HT1080 (cell line): ENCODE data around the gene ZNF302. TPM values are rescaled to one million over a fixed set of nuclear protein-coding genes. Genes with fewer than 3 reads are reported as not detected.

Experiments used
- DNase-seq: peaks from one replicate; pipeline ENCODE4 v3.0.0-alpha.2; 2015; ENCODE audit warnings: low read depth
- small RNA-seq: library from RNA; depleted of rRNA; stranded (forward); fragments of <200 nt; gene quantifications from one replicate; pipeline ENCODE3, GENCODE V24; 2014
- total RNA-seq: library from RNA; depleted of rRNA; stranded (reverse); fragments of >200 nt; shearing (Covaris generic); gene quantifications from 2 replicates; pipeline ENCODE4 v1.2.3, GENCODE V29; 2014; rRNA removed

The ZNF302 gene
- total RNA-seq, 1 experiment from 2014 or later, result 11.8 TPM

DNA sequence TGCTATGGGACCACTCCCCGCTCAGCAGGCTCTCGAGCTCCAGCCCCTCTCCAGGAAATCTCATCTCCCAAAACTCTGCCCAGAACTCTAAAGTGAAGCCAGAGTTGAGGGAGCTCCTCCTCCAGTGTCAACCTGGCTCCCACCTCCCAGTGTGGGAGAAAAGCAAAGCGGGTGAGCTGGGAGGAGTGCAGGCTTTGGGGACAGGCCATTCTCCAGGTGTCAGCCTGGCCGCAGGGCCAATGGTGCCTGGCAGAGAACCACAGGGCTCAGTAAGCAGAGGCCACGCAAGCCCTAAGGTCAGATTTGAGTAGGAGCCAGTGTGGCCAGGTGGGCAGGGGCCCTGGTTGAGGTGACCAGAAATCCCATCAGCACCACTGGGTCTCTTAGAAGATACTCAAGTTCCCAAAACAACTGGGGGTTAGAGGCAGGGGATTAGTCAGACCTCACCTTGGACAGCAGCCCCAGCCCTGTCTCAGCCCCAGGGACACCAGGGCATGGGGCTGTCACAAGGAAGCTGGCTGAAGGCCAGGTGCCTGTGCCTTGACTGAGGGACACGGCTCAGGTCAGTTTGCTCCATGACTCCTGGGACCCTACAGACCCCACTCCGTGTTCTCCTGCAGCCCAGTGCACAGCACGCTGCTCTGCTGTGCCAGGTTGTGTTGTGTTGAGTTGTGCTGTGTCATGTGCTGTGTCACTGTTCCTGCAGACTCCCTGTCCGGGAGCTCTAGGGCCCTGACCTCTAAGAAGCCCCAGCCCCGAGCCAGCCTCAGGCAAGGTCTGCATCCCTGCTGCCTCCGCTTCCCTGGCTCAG, 53.7 kb downstream of the ZNF302 start:
- DNase-seq, result no peak

DNA sequence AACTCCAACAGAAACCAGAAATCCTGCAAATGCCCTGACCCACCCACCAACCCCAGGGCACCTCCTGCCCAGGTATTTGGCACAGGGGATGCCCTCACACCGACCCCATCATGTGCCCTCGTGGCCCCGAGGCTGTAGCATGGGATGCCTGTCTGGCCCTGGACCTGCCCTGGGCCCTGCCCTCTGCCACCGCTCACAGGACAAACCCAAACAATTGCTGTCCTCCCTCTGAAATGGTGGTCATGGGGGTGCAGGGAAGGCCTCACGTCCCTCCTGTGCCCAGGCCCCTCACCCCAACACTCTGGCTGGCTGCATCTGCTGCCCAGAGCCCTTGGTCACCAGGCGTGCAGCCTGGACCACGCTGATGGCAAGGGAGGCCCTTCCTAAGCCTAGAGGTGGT, 54.5 kb downstream of the ZNF302 start:
- no peak for DNase-seq

DNA sequence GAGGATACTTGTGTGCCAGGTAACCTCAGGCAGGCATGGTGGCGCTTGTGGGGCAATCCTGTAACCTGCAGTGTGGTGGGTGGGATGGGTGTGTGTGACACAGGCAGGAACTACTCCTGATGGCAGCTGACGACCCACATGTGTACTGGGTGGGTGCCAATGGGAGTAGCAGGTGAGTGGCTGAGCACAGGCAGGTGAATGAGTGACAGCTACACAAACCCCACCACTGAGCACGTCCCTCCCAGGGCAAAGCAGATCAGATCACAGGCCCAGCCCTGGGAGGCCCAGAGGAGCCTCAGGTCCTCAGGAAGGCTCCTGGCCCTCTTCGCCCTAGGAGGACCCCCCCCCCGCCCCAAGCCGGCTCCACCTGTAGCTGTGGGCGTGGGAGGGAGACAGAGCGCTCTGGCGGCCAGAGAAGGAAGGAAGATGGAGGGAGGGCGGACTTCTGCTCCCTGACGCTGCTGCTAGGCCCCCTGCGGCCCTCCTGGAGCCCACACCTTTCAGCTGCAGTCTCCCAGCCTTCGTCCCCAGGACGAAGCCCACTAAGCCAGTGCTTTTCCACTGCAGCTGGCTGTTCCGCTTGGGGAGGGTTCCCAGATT, 55.2 kb downstream of the ZNF302 start:
- no peak for DNase-seq

DNA sequence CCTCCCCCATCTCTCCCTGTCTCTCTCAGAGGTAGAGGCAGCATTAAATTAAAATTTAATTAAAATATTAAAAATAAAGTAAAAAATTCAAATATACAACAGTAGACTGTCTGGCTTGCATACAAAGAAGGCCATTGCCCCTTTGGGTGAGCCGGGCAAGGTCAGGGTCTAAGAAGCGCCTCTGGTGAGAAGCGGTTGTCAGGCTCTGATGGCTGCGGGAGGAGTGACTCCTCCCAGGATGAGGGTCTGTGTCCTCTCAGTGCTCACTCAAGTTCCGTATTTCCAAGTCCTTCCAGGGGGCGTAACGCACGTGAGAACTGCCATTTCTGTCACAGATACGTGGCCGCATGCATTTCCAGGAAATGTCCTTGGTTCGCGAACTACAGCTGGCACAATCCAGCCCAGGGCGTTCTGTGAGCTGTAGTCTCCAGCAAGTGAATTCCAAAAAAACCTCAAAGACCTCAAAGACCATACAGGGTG, 55.8 kb downstream of the ZNF302 start:
- DNase-seq, result no peak

DNA sequence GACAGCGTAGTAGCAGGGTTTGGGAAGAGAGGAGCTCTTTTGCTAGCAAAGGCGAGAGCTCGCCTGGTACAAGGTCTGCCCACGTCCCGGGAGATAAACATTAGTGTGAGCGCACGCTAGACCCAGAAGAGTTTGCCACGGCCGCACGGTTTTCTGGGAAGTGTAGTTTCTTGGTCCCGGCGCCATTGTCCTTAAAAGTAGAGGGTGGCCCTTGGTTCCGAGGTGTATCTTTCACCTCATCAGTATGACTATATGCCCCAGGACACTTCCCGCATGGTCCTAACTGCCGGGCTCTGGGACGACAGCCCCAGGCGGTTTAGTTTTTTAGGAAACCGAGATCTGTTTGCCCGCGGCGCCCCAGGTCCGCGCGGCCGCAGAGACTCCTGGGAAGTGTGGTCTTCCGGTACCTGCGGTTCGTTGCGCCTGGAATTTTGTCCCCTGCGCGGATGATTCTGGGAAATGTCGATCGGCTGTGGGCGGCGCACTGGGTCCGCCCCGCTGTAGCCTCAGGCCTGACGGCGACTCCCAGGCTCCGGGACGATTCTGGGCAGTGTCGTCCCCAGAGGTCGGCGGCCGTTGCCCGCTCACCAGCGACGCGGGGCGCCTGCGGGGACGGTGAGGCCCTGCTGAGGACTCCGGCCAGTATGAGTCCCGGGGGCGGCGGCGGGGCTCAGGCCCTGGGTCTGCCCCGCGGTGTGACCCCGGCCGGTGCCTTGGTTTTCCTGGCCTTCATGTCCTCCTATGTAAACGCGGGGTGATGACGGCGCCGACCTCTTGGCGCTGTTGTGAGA, 56.5 kb downstream of the ZNF302 start, which contains the start of gene ZNF181:
Gene ZNF181 (plus strand): TSS at position 498 of the 791 bp plus-strand sequence. CDS start 795 bp downstream, outside the sequence.
- DNase-seq, result peak; percentile 87

DNA sequence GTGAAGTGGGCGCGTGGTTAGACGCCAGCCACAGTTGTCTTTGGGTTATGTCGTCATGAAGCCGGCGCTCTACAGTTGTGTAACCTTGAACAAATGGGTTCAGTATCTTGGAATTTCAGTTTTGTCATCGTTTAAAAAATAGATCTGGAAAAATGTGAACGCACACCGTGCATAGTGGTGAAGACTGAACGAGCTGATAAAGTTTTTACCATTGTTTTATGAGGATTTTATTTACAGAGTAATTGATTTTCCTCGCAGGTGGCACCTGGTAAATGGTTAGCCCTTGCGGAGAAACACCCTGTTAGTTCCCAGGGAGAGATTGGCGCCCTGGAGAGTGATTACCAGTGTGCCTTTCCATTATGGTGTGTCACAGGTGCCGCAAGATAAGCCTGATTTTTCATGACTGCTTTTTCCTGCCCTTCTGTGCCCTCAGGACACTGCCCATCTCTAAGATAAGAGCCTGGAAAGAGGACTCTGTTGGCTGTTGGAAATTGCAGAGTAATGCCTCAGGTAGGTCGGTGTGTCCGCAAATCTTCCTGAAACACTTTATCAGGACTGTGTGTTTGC, 57.1 kb downstream of the ZNF302 start:
- DNase-seq, result no peak

Small RNA genes within 50 kb of the gene (small RNA-seq; reads per million reads assigned to genes)
- gene RF00611, result not detected

Other genes with a start within 250 kb of the ZNF302 start
- gene UBA2, start 249.3 kb upstream of the ZNF302 start, total RNA-seq, result 240 and 271 TPM in 2 replicates
- gene WTIP, start 195.9 kb upstream of the ZNF302 start, total RNA-seq, result 15.1 and 15.5 TPM in 2 replicates
- not detected in 2 replicates for gene SCGB2B2, start 519 bp upstream of the ZNF302 start, total RNA-seq
- gene ZNF181, start 56.6 kb downstream of the ZNF302 start, total RNA-seq, result 6.6 and 8.9 TPM in 2 replicates
- gene ZNF599, start 95.5 kb downstream of the ZNF302 start, total RNA-seq, result 7.0 and 7.2 TPM in 2 replicates
- gene ZNF30, start 249.2 kb downstream of the ZNF302 start, total RNA-seq, result 3.1 and 3.2 TPM in 2 replicates